ENCODE data around the gene IGFBP5. TPM values are rescaled to one million over a fixed set of nuclear protein-coding genes. Genes with fewer than 3 reads are reported as not detected.

IGFBP5 gene
- total and polyA plus RNA-seq, 2 donors (not counting 1 experiment from before 2014, with no cell fraction given), result not detected

GRCh38 chr2:216633616-216634369 lies 61.6 kb downstream of the IGFBP5 start:
- 3% methylated on average over 71 of the region's 71 CpGs for WGBS (ENCODE audit: insufficient coverage)
- Mint-ChIP-seq H3K4me1 (peaks cover 28% of the 10 kb centered on the region), H3K9me3 (ENCODE audit: insufficient read depth) (no peaks in the 10 kb centered on the region), H3K27ac (no peak overlapping the region), H3K4me3 (peak overlapping the region; percentile 74), H3K27me3 (peaks cover 68% of the 10 kb centered on the region)
- Histone ChIP-seq H3K4me2 (replicated peaks; ENCODE audit: low read depth, low read length, poor library complexity, severe bottlenecking) (peak overlapping the region; percentile 54), H3K79me2 (ENCODE audit: control insufficient read depth, insufficient read depth, low read length) (no peaks in the 10 kb centered on the region), H3K27ac (ENCODE audit: low read length in 2 of 2) (no peak overlapping the region), H3K9ac (ENCODE audit: low read length) (no peak overlapping the region), H4K20me1 (ENCODE audit: control insufficient read depth, insufficient read depth, low read length, poor library complexity, severe bottlenecking) (no peaks in the 10 kb centered on the region), H2AFZ (ENCODE audit: insufficient read depth, low read depth, low read length, poor library complexity, severe bottlenecking) (no peak overlapping the region), H3K4me1 (ENCODE audit: control insufficient read depth in 2 of 2, insufficient read depth in 2 of 2, low read length in 2 of 2) (peaks cover 14 to 17% of the 10 kb centered on the region in 2 donors), H3K27me3 (replicated peaks in 1 of 4; ENCODE audit: control extremely low read depth in 1 of 4, control insufficient read depth in 3 of 4, insufficient read depth in 4 of 4, low read length in 3 of 4) (peaks cover 0 to 54% (median 26%) of the 10 kb centered on the region in 4 experiments), H3K36me3 (replicated peaks in 1 of 2; ENCODE audit: control extremely low read depth in 1 of 2, control insufficient read depth in 1 of 2, extremely low read depth in 1 of 2, insufficient read depth in 2 of 2, low read length in 1 of 2) (no peaks in the 10 kb centered on the region), H3K4me3 (ENCODE audit: control extremely low read depth in 1 of 5, extremely low read depth in 1 of 5, insufficient read depth in 1 of 5, low read depth in 2 of 5, low read length in 4 of 5) (peak overlapping the region in 2 of 5 experiments; percentile 2 to 12), H3K9me3 (ENCODE audit: control extremely low read depth in 1 of 3, control insufficient read depth in 2 of 3, insufficient read depth in 1 of 3, low read length in 2 of 3) (peaks cover 0 to 3% (median 0%) of the 10 kb centered on the region in 3 donors)
- ATAC-seq (ENCODE audit: low read depth), result no peak
- intact Hi-C loops (cut with micrococcal nuclease), result no loop called here
- TF ChIP-seq CTCF (IDR thresholded peaks at IDR 0.05) (no peak), EZH2 (IDR thresholded peaks at IDR 0.05; ENCODE audit: borderline replicate concordance, insufficient read depth, low read depth, low read length, poor library complexity, severe bottlenecking) (no peak)
- ChIA-PET CTCF (no interaction called here), POLR2A (no interaction called here)
- no peak for DNase-seq

DNA sequence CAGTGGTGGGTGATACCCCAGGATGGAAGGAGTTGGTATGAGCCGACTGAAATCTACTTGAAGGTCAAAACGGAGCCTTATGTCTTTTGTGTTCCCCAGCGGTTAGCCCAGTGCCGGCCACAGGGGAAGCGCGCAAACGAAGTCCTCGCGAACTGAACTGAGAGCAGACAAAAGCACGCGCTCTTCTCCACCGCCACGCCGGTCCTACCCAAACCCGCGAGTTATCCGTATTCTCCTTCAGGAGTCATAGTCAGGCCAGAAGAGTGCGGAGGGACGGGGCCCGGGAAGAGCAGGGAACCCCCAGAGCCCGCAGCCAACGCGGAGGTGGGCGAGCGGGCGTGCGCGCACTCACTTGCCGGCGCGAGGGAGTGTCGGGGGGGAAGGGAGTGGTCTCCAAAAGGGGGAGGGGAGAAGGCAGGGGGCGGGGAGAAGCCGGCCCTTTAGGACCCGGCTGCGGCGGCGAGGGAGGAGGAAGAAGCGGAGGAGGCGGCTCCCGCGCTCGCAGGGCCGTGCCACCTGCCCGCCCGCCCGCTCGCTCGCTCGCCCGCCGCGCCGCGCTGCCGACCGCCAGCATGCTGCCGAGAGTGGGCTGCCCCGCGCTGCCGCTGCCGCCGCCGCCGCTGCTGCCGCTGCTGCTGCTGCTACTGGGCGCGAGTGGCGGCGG lies 62.3 kb downstream of the IGFBP5 start, which contains the start of gene IGFBP2:
Gene IGFBP2, plus strand, starts transcription at position 469 of the 664 bp plus-strand sequence. Its CDS starts 104 bp downstream, at position 573.
- DNase-seq (no peak), ATAC-seq (ENCODE audit: low read depth) (no peak)
- Histone ChIP-seq H3K9ac (ENCODE audit: low read length) (no peak within 1 kb of the TSS), H4K20me1 (ENCODE audit: control insufficient read depth, insufficient read depth, low read length, poor library complexity, severe bottlenecking) (no peaks in the 10 kb centered on the region), H3K4me1 (ENCODE audit: control insufficient read depth in 2 of 2, insufficient read depth in 2 of 2, low read length in 2 of 2) (peaks cover 14 to 17% of the 10 kb centered on the region in 2 donors), H2AFZ (ENCODE audit: insufficient read depth, low read depth, low read length, poor library complexity, severe bottlenecking) (peak within 1 kb of the TSS; percentile 49), H3K27me3 (replicated peaks in 1 of 4; ENCODE audit: control extremely low read depth in 1 of 4, control insufficient read depth in 3 of 4, insufficient read depth in 4 of 4, low read length in 3 of 4) (peaks cover 0 to 54% (median 26%) of the 10 kb centered on the region in 4 experiments), H3K4me2 (replicated peaks; ENCODE audit: low read depth, low read length, poor library complexity, severe bottlenecking) (peak within 1 kb of the TSS; percentile 54), H3K36me3 (replicated peaks in 1 of 2; ENCODE audit: control extremely low read depth in 1 of 2, control insufficient read depth in 1 of 2, extremely low read depth in 1 of 2, insufficient read depth in 2 of 2, low read length in 1 of 2) (no peaks in the 10 kb centered on the region), H3K27ac (ENCODE audit: low read length in 2 of 2) (no peak within 1 kb of the TSS), H3K4me3 (ENCODE audit: control extremely low read depth in 1 of 5, extremely low read depth in 1 of 5, insufficient read depth in 1 of 5, low read depth in 2 of 5, low read length in 4 of 5) (peak within 1 kb of the TSS in 2 of 5 experiments; percentile 2 to 12), H3K79me2 (ENCODE audit: control insufficient read depth, insufficient read depth, low read length) (no peaks in the 10 kb centered on the region), H3K9me3 (ENCODE audit: control extremely low read depth in 1 of 3, control insufficient read depth in 2 of 3, insufficient read depth in 1 of 3, low read length in 2 of 3) (peaks cover 0 to 3% (median 0%) of the 10 kb centered on the region in 3 donors)
- peaks cover 68% of the 10 kb centered on the region for H3K27me3 Mint-ChIP-seq
- peak within 1 kb of the TSS; percentile 74 for H3K4me3 Mint-ChIP-seq
- H3K4me1 Mint-ChIP-seq, result peaks cover 28% of the 10 kb centered on the region
- intact Hi-C loops (cut with micrococcal nuclease), result no loop called here
- TF ChIP-seq EZH2 (IDR thresholded peaks at IDR 0.05; ENCODE audit: borderline replicate concordance, insufficient read depth, low read depth, low read length, poor library complexity, severe bottlenecking) (no peak), CTCF (IDR thresholded peaks at IDR 0.05) (no peak)
- CTCF ChIA-PET, result no interaction called here
- H3K9me3 Mint-ChIP-seq (ENCODE audit: insufficient read depth), result no peaks in the 10 kb centered on the region
- POLR2A ChIA-PET, result no interaction called here
- H3K27ac Mint-ChIP-seq, result no peak within 1 kb of the TSS
- 2% methylated on average over 66 of the region's 70 CpGs for WGBS (ENCODE audit: insufficient coverage)

Data from B cell (primary cell).